ENCODE measurements around the gene FADS3. TPM values are rescaled to one million over a fixed set of nuclear protein-coding genes. Genes with fewer than 3 reads are reported as not detected.
A peak's percentile ranks its signal among the peaks of the same experiment; 100 is the strongest.

FADS3 gene
- total RNA-seq, 1 experiment from 2014 or later = 65.8 TPM

- no peak for ATAC-seq
- Histone ChIP-seq H3K27me3 (ENCODE audit: insufficient read depth, low read length) (no peaks in the 10 kb centered on the region), H2AFZ (ENCODE audit: low read depth, low read length, poor library complexity, severe bottlenecking) (no peak overlapping the region), H3K4me1 (ENCODE audit: control insufficient read depth in 1 of 2, insufficient read depth in 2 of 2, low read length in 2 of 2) (peaks cover 16 to 24% of the 10 kb centered on the region in 2 experiments), H3K4me3 (replicated peaks in 1 of 2; ENCODE audit: low read depth in 1 of 2, low read length in 2 of 2) (no peak overlapping the region), H4K20me1 (ENCODE audit: insufficient read depth) (no peaks in the 10 kb centered on the region), H3K27ac (ENCODE audit: low read depth, low read length) (no peak overlapping the region), H3K36me3 (ENCODE audit: control insufficient read depth in 1 of 2, insufficient read depth in 2 of 2, low read length in 2 of 2) (no peaks in the 10 kb centered on the region), H3K9me3 (ENCODE audit: control insufficient read depth in 1 of 2, insufficient read depth in 1 of 2, low read depth in 1 of 2, low read length in 2 of 2) (no peaks in the 10 kb centered on the region), H3K79me2 (ENCODE audit: insufficient read depth, low read length) (no peaks in the 10 kb centered on the region; the same call in 1 of the 2 replicates), H3K4me2 (ENCODE audit: low read length) (no peak overlapping the region), H3K9ac (ENCODE audit: low read length) (no peak overlapping the region), H3K9me2 (ENCODE audit: insufficient read depth) (no peaks in the 10 kb centered on the region)
- no peak for DNase-seq (ENCODE audit: low read depth, low spot score)
- BruUV-seq (replicated peaks) = no TSS peak
- CTCF ChIA-PET = no interaction called here
- TF ChIP-seq EZH2phosphoT487 (IDR thresholded peaks at IDR 0.05; ENCODE audit: borderline replicate concordance) = no peak
- no peak for TF ChIP-seq ELF1 (IDR thresholded peaks at IDR 0.05; ENCODE audit: borderline replicate concordance, low read depth)
- no peak for TF ChIP-seq EZH2 (IDR thresholded peaks at IDR 0.05)
- RAD21 ChIA-PET (ENCODE audit: low non-redundant PET in 1 of 2, low total read pairs in 2 of 2, uncharacterized antibody in 2 of 2, unreplicated experiment in 2 of 2) = no interaction called here
- POLR2A ChIA-PET = no interaction called here
- intact Hi-C loops (cut with micrococcal nuclease) = no loop called here
Measured at GRCh38 chr11:61893981-61894380, 2.6 kb upstream of the FADS3 start.

DNA sequence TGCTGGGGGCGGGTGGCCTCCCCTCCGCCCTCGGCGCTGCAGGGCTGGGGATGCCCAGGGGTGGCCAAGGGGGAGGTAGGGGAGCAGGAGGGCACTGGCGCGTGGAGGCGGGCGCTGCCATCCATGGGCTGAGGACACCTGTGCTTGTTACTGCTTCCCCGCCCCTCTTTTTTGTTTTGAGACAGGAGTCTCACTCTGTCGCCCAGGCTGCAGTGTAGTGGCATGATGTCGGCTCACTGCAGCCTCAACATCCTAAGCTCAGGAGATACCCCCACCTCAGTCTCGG, 683 bp upstream of the FADS3 start:
- Histone ChIP-seq H3K9ac (ENCODE audit: low read length) (peak overlapping the region; percentile 41), H2AFZ (ENCODE audit: low read depth, low read length, poor library complexity, severe bottlenecking) (peak overlapping the region; percentile 45), H3K79me2 (ENCODE audit: insufficient read depth, low read length) (no peaks in the 10 kb centered on the region; the same call in 1 of the 2 replicates), H3K4me3 (replicated peaks in 1 of 2; ENCODE audit: low read depth in 1 of 2, low read length in 2 of 2) (peak overlapping the region; percentile 40 to 73), H3K36me3 (ENCODE audit: control insufficient read depth in 1 of 2, insufficient read depth in 2 of 2, low read length in 2 of 2) (no peaks in the 10 kb centered on the region), H3K9me2 (ENCODE audit: insufficient read depth) (no peaks in the 10 kb centered on the region), H3K27me3 (ENCODE audit: insufficient read depth, low read length) (no peaks in the 10 kb centered on the region), H3K9me3 (ENCODE audit: control insufficient read depth in 1 of 2, insufficient read depth in 1 of 2, low read depth in 1 of 2, low read length in 2 of 2) (peaks cover 0 to under 1% of the 10 kb centered on the region in 2 experiments; a peak in 1 of 4 replicates), H4K20me1 (ENCODE audit: insufficient read depth) (no peaks in the 10 kb centered on the region), H3K4me2 (ENCODE audit: low read length) (peak overlapping the region; percentile 91), H3K27ac (ENCODE audit: low read depth, low read length) (peak overlapping the region; percentile 52; the same call in 1 of the 2 replicates), H3K4me1 (ENCODE audit: control insufficient read depth in 1 of 2, insufficient read depth in 2 of 2, low read length in 2 of 2) (peaks cover 21 to 32% of the 10 kb centered on the region in 2 experiments)
- no peak for DNase-seq (ENCODE audit: low read depth, low spot score)
- BruUV-seq (replicated peaks) = no TSS peak
- POLR2A ChIA-PET = no interaction called here
- intact Hi-C loops (cut with micrococcal nuclease) = no loop called here
- RAD21 ChIA-PET (ENCODE audit: low non-redundant PET in 1 of 2, low total read pairs in 2 of 2, uncharacterized antibody in 2 of 2, unreplicated experiment in 2 of 2) = no interaction called here
- no peak for TF ChIP-seq TCF7L2 (IDR thresholded peaks at IDR 0.05; ENCODE audit: borderline replicate concordance, extremely low read depth, insufficient read depth, insufficient read length)
- no peak for TF ChIP-seq SRF (IDR thresholded peaks at IDR 0.05; ENCODE audit: low read depth)
- no peak for TF ChIP-seq ZNF274 (IDR thresholded peaks at IDR 0.05; ENCODE audit: low read depth, low read length)
- TF ChIP-seq, protein P1, sequence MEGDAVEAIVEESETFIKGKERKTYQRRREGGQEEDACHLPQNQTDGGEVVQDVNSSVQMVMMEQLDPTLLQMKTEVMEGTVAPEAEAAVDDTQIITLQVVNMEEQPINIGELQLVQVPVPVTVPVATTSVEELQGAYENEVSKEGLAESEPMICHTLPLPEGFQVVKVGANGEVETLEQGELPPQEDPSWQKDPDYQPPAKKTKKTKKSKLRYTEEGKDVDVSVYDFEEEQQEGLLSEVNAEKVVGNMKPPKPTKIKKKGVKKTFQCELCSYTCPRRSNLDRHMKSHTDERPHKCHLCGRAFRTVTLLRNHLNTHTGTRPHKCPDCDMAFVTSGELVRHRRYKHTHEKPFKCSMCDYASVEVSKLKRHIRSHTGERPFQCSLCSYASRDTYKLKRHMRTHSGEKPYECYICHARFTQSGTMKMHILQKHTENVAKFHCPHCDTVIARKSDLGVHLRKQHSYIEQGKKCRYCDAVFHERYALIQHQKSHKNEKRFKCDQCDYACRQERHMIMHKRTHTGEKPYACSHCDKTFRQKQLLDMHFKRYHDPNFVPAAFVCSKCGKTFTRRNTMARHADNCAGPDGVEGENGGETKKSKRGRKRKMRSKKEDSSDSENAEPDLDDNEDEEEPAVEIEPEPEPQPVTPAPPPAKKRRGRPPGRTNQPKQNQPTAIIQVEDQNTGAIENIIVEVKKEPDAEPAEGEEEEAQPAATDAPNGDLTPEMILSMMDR (IDR thresholded peaks at IDR 0.05 in 2 of 3, conservative IDR thresholded peaks at IDR 0.05 in 1 of 3; ENCODE audit: borderline replicate concordance in 1 of 3, insufficient read depth in 1 of 3, low read depth in 2 of 3, low read length in 2 of 3) = 0 out of 6 replicates have a peak, but pooled peaks of 1 of the 3 experiments have one; percentile 14
- no peak for TF ChIP-seq POLR2A (IDR thresholded peaks at IDR 0.05; ENCODE audit: borderline replicate concordance, extremely low read depth, insufficient read depth, insufficient read length)
- no peak for TF ChIP-seq SP1 (IDR thresholded peaks at IDR 0.05; ENCODE audit: low read depth)
- CTCF ChIA-PET = no interaction called here
- peak; percentile 34 for ATAC-seq

All from HCT116 (cell line).